Activated T-cell treated with anti-CD3 and anti-CD28 coated beads, Interleukin-2, amount 50 U/mL, for 4 hours (primary cell): ENCODE measurements around the gene SYNE1. TPM values are rescaled to one million over a fixed set of nuclear protein-coding genes. Genes with fewer than 3 reads are reported as not detected.
"Not testable (repeated sequence)": the region's sequence is repeated elsewhere in the genome, so short reads cannot be mapped to it uniquely, and the experiment has no call there.

Experiments used
- ATAC-seq, 2 donors: fragments of 200-7000 bp; cut with Tn5 transposase; one replicate each; pipeline ENCODE4 v1.10.0; 2021
- DNase-seq: peaks from one replicate; pipeline ENCODE4 v3.0.0-alpha.2; 2020
- H3K27me3 Mint-ChIP-seq: one replicate; pipeline ENCODE4 v1.8.0; 2021; ENCODE audit warnings: low read depth, mixed read lengths
- H3K36me3 Mint-ChIP-seq: one replicate; pipeline ENCODE4 v1.8.0; 2022; ENCODE audit warnings: mixed read lengths; ENCODE audit not compliant: insufficient read depth
- H3K4me1 Mint-ChIP-seq: one replicate; pipeline ENCODE4 v1.8.0; 2021; ENCODE audit warnings: low read depth, mixed read lengths
- H3K4me3 Mint-ChIP-seq: one replicate; pipeline ENCODE4 v1.8.0; 2021; ENCODE audit warnings: mild to moderate bottlenecking, moderate library complexity, mixed read lengths
- H3K9me3 Mint-ChIP-seq: one replicate; pipeline ENCODE4 v1.8.0; 2021; ENCODE audit warnings: mixed read lengths
- total RNA-seq, 3 donors: library from RNA; stranded (reverse); gene quantifications; one replicate each; pipeline ENCODE4 v1.2.1, GENCODE V29; 2021

The SYNE1 gene
- total RNA-seq, 3 donors from 2014 or later, result 11.0 to 16.1 (median 11.1) TPM

- DNase-seq, result no peak
Measured at GRCh38 chr6:152142105-152142504, 495.1 kb downstream of the SYNE1 start.

DNA sequence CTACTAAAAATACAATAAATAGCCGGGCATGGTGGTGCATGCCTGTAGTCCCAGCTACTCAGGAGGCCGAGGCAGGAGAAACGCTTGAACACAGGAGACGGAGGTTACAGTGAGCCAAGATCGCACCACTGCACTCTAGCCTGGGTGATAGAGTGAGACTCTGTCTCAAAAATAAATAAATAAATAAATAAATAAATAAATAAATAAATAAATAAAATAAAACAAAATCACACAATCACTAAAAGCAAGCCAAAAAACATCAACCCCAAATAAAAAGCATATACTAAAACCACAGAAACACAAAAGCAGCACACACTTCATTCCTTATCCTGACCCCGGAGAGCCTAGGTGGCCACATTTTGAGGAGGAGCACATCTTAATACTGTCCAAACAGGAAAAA is 498.8 kb downstream of the SYNE1 start:
- not testable (repeated sequence) for H3K4me3 Mint-ChIP-seq, H3K4me1 Mint-ChIP-seq, H3K9me3 Mint-ChIP-seq, ATAC-seq, DNase-seq, H3K27me3 Mint-ChIP-seq
- H3K36me3 Mint-ChIP-seq, result peaks cover 40% of the 10 kb centered on the region

More at GRCh38 chr6:152142105-152142504, 495.1 kb downstream of the SYNE1 start:
- Mint-ChIP-seq H3K36me3 (peaks cover 43% of the 10 kb centered on the region), H3K4me1 (no peaks in the 10 kb centered on the region), H3K4me3 (no peak overlapping the region), H3K9me3 (no peaks in the 10 kb centered on the region), H3K27me3 (no peaks in the 10 kb centered on the region)
- no peak for ATAC-seq

DNA sequence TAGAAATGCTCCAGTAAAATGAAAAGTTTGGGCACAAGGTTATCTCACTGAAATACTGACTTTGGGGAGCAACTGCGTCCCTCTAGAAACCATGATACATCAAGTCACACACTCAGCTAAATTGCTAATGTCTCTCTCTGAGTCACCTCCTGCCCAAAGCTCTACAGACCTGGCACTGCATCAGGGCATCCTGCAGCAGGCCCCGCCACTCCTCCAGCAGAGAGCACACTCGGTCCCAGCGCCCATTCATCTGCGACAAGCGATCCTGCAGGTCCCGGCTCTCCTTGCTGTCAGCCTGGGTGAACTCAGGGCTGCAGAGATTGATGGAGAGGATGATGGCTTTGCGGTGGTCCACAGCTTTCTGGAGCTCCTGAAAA is 500.7 kb downstream of the SYNE1 start:
- Mint-ChIP-seq H3K36me3 (peaks cover 41% of the 10 kb centered on the region), H3K4me3 (no peak overlapping the region), H3K4me1 (no peaks in the 10 kb centered on the region), H3K27me3 (no peaks in the 10 kb centered on the region), H3K9me3 (no peaks in the 10 kb centered on the region)
- no peak for ATAC-seq
- DNase-seq, result no peak

- ATAC-seq (no peak), DNase-seq (no peak)
- Mint-ChIP-seq H3K9me3 (no peaks in the 10 kb centered on the region), H3K27me3 (no peaks in the 10 kb centered on the region), H3K4me3 (no peak overlapping the region), H3K36me3 (peaks cover 41% of the 10 kb centered on the region), H3K4me1 (no peaks in the 10 kb centered on the region)
Measured at GRCh38 chr6:152135755-152136448, 501.3 kb downstream of the SYNE1 start.

- DNase-seq (no peak), ATAC-seq (no peak)
- Mint-ChIP-seq H3K4me1 (no peaks in the 10 kb centered on the region), H3K27me3 (no peaks in the 10 kb centered on the region), H3K36me3 (peaks cover 39% of the 10 kb centered on the region), H3K9me3 (no peaks in the 10 kb centered on the region), H3K4me3 (no peak overlapping the region)
Measured at GRCh38 chr6:152130441-152130840, 506.7 kb downstream of the SYNE1 start.

- H3K4me1 Mint-ChIP-seq, result no peaks in the 10 kb centered on the region
Measured at GRCh38 chr6:152129691-152130151, 507.4 kb downstream of the SYNE1 start.

GRCh38 chr6:152127432-152128165 is 509.6 kb downstream of the SYNE1 start:
- Mint-ChIP-seq H3K27me3 (no peaks in the 10 kb centered on the region), H3K4me1 (no peaks in the 10 kb centered on the region), H3K9me3 (no peaks in the 10 kb centered on the region), H3K4me3 (no peak overlapping the region), H3K36me3 (peaks cover 45% of the 10 kb centered on the region)
- ATAC-seq, result no peak
- DNase-seq, result no peak

More at GRCh38 chr6:152129691-152130151, 507.4 kb downstream of the SYNE1 start:
- no peak for ATAC-seq
- H3K4me3 Mint-ChIP-seq, result no peak overlapping the region
- H3K9me3 Mint-ChIP-seq, result no peaks in the 10 kb centered on the region
- no peak for DNase-seq
- no peaks in the 10 kb centered on the region for H3K27me3 Mint-ChIP-seq
- peaks cover 40% of the 10 kb centered on the region for H3K36me3 Mint-ChIP-seq

- DNase-seq (no peak), ATAC-seq (peak in 1 of 2 donors; percentile 46)
- H3K9me3 Mint-ChIP-seq, result no peaks in the 10 kb centered on the region
- H3K4me3 Mint-ChIP-seq, result no peak overlapping the region
- no peaks in the 10 kb centered on the region for H3K27me3 Mint-ChIP-seq
- H3K36me3 Mint-ChIP-seq, result peaks cover 52% of the 10 kb centered on the region
- no peaks in the 10 kb centered on the region for H3K4me1 Mint-ChIP-seq
Measured at GRCh38 chr6:152124429-152125074, 512.6 kb downstream of the SYNE1 start.

DNA sequence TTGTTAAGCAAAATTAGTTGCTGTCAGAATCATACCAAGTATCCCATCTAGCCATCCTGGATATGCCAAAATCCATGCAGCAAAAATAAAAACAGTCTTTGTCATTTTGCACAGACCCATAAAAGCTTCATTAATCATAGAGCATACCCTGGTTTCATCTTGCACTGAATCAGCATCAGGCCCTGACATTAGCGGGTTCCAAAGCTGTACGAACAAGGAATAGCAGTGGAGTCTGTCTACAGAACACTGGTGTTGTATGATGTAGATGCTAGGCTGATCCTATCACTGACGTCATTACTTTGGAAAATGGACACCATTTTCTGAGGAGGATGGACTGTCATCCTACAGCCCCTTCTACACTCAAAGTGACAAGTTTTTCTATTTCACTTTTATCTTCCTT is 514.1 kb downstream of the SYNE1 start:
- no peak for ATAC-seq

GRCh38 chr6:152122434-152122833 is 514.7 kb downstream of the SYNE1 start:
- Mint-ChIP-seq H3K4me1 (peaks cover 4% of the 10 kb centered on the region), H3K9me3 (peaks cover 4% of the 10 kb centered on the region), H3K4me3 (no peak overlapping the region), H3K36me3 (peaks cover 47% of the 10 kb centered on the region), H3K27me3 (no peaks in the 10 kb centered on the region)
- no peak for ATAC-seq
- no peak for DNase-seq

More for the DNA sequence above, 514.1 kb downstream of the SYNE1 start:
- Mint-ChIP-seq H3K9me3 (peaks cover 4% of the 10 kb centered on the region), H3K27me3 (no peaks in the 10 kb centered on the region), H3K4me1 (peaks cover under 1% of the 10 kb centered on the region), H3K36me3 (peaks cover 49% of the 10 kb centered on the region), H3K4me3 (no peak overlapping the region)
- DNase-seq, result no peak

DNA sequence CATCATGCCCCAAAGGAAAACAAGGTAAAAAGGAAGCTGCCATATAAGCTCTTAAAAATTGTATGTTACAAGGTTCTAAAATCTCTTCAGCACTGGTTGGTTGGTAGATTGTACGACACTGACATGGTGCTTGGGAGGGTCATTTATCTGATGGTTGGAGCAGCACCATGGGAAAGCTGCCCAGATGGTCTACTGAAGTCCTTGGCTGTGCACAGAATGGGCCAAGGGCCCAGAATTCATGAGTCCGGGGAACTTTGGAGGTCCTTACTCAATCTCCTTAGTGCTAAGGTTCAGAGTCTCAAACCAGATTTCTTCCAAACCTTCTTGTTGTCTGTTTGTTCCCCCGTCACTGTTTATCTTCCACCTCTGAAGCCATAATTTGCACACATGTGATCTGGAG is 515.3 kb downstream of the SYNE1 start:
- Mint-ChIP-seq H3K4me3 (no peak overlapping the region), H3K36me3 (peaks cover 45% of the 10 kb centered on the region)

GRCh38 chr6:152119831-152120230 is 517.3 kb downstream of the SYNE1 start:
- peaks cover 4% of the 10 kb centered on the region for H3K9me3 Mint-ChIP-seq
- peaks cover 5% of the 10 kb centered on the region for H3K4me1 Mint-ChIP-seq

More for the DNA sequence above, 515.3 kb downstream of the SYNE1 start:
- Mint-ChIP-seq H3K4me1 (peaks cover 5% of the 10 kb centered on the region), H3K27me3 (no peaks in the 10 kb centered on the region), H3K9me3 (peaks cover 4% of the 10 kb centered on the region)
- ATAC-seq (no peak), DNase-seq (no peak)

GRCh38 chr6:152118678-152119077 is 518.5 kb downstream of the SYNE1 start:
- no peak overlapping the region for H3K4me3 Mint-ChIP-seq
- no peaks in the 10 kb centered on the region for H3K27me3 Mint-ChIP-seq
- H3K4me1 Mint-ChIP-seq, result peaks cover 5% of the 10 kb centered on the region
- ATAC-seq (no peak), DNase-seq (no peak)
- peaks cover 4% of the 10 kb centered on the region for H3K9me3 Mint-ChIP-seq
- H3K36me3 Mint-ChIP-seq, result peaks cover 34% of the 10 kb centered on the region

More at GRCh38 chr6:152119831-152120230, 517.3 kb downstream of the SYNE1 start:
- peaks cover 38% of the 10 kb centered on the region for H3K36me3 Mint-ChIP-seq
- ATAC-seq, result no peak
- no peak for DNase-seq
- H3K4me3 Mint-ChIP-seq, result no peak overlapping the region
- no peaks in the 10 kb centered on the region for H3K27me3 Mint-ChIP-seq

DNA sequence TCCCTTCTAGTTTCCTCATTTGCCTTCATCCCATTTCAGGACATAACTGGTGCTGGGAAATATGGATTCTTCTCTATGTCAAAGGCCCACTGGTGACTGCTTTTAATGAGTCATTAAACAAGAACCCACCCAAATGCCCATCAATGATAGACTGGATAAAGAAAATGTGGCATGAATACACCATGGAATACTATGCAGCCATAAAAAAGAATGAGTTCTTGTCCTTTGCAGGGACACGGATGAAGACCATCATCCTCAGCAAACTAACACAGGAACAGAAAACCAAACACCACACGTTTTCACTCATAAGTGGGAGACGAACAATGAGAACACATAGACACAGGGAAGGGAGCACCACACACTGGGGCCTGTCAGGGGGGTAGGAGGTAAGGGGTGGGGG is 518.9 kb downstream of the SYNE1 start:
- DNase-seq (no peak), ATAC-seq (no peak)
- peaks cover 4% of the 10 kb centered on the region for H3K9me3 Mint-ChIP-seq
- H3K4me1 Mint-ChIP-seq, result peaks cover 5% of the 10 kb centered on the region
- H3K36me3 Mint-ChIP-seq, result peaks cover 33% of the 10 kb centered on the region
- no peaks in the 10 kb centered on the region for H3K27me3 Mint-ChIP-seq
- no peak overlapping the region for H3K4me3 Mint-ChIP-seq
